ENCODE data around the gene TOX2. TPM values are rescaled to one million over a fixed set of nuclear protein-coding genes. Genes with fewer than 3 reads are reported as not detected.
A peak's percentile ranks its signal among the peaks of the same experiment; 100 is the strongest.

Gene TOX2
- total RNA-seq, 1 experiment from 2014 or later, result 1.7 TPM

DNA sequence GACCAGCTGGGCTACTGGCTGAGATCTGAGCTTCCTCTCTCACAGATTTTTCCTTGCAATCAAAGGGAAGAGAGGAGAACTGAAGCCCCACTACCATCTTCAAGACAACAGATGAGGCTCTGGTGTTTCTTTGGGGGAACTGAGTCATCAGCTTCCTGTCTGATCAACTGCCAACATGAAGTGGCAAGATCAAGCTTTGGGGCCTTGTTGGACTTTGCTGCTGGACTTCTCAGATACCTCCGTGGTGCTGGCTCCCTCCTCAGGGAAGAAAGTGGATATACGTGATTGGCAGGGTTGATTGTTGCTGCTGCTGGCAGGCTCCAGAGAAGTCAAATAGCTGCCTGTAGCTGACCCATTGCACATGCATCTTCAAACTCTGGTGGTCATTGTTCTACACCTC lies 3.6 kb upstream of the TOX2 start:
- no peak overlapping the region for H2BK12ac ChIP-seq (ENCODE audit: insufficient read length, low read depth, low read length)
- H2AFZ ChIP-seq (ENCODE audit: low read length), result no peak overlapping the region
- no CpG with 5 or more reads among the region's 2 CpGs for WGBS (ENCODE audit: extremely low coverage, insufficient read length, low lambda C conversion rate)
- no peak overlapping the region for H2AK5ac ChIP-seq (ENCODE audit: insufficient read length, low read length)
- H3K27ac ChIP-seq (ENCODE audit: insufficient read length, low read depth, low read length), result no peak overlapping the region
- Mint-ChIP-seq H3K27ac (no peak overlapping the region), H3K4me3 (no peak overlapping the region), H3K4me1 (peaks cover 5 to 9% of the 10 kb centered on the region in 2 experiments), H3K27me3 (ENCODE audit: low read depth) (peaks cover 42% of the 10 kb centered on the region), H3K36me3 (ENCODE audit: insufficient read depth in 1 of 3, low read depth in 3 of 3) (peaks cover 0 to 5% (median 0%) of the 10 kb centered on the region in 3 experiments; a peak in 4 of 7 replicates), H3K9me3 (peaks cover 22% of the 10 kb centered on the region in 2 experiments; a peak in 4 of 5 replicates)
- no peaks in the 10 kb centered on the region for H3K79me1 ChIP-seq (ENCODE audit: insufficient read depth, low read depth, low read length, poor library complexity, severe bottlenecking)
- no peak overlapping the region for H2BK5ac ChIP-seq (ENCODE audit: insufficient read length, low read length)
- H4K5ac ChIP-seq (ENCODE audit: insufficient read length, low read depth, low read length), result no peak overlapping the region
- no peak overlapping the region for H3K4me2 ChIP-seq (ENCODE audit: insufficient read depth, insufficient read length, low read length)
- H3K18ac ChIP-seq (ENCODE audit: insufficient read length, low read depth, low read length), result no peak overlapping the region
- H2BK120ac ChIP-seq (ENCODE audit: low read depth, low read length, poor library complexity, severe bottlenecking), result no peak overlapping the region
- H3K23ac ChIP-seq (ENCODE audit: insufficient read length, low read depth, low read length), result no peak overlapping the region
- H3K4me1 ChIP-seq (ENCODE audit: insufficient read depth, low read length), result no peaks in the 10 kb centered on the region
- H3K79me2 ChIP-seq (ENCODE audit: insufficient read depth, low read length), result no peaks in the 10 kb centered on the region
- DNase-seq, result no peak
- H4K20me1 ChIP-seq (ENCODE audit: control insufficient read depth, insufficient read depth, insufficient read length), result peaks cover 3% of the 10 kb centered on the region
- no peaks in the 10 kb centered on the region for H3K9me3 ChIP-seq (ENCODE audit: control insufficient read depth, low read depth, low read length)
- H3K56ac ChIP-seq (ENCODE audit: insufficient read length, low read depth, low read length), result no peak overlapping the region
- H3T11ph ChIP-seq (ENCODE audit: low read length), result no peak overlapping the region
- H3K4ac ChIP-seq (ENCODE audit: low read depth, low read length), result no peak overlapping the region
- H4K91ac ChIP-seq (ENCODE audit: insufficient read length, low read depth, low read length), result no peak overlapping the region
- TF ChIP-seq, protein P1, sequence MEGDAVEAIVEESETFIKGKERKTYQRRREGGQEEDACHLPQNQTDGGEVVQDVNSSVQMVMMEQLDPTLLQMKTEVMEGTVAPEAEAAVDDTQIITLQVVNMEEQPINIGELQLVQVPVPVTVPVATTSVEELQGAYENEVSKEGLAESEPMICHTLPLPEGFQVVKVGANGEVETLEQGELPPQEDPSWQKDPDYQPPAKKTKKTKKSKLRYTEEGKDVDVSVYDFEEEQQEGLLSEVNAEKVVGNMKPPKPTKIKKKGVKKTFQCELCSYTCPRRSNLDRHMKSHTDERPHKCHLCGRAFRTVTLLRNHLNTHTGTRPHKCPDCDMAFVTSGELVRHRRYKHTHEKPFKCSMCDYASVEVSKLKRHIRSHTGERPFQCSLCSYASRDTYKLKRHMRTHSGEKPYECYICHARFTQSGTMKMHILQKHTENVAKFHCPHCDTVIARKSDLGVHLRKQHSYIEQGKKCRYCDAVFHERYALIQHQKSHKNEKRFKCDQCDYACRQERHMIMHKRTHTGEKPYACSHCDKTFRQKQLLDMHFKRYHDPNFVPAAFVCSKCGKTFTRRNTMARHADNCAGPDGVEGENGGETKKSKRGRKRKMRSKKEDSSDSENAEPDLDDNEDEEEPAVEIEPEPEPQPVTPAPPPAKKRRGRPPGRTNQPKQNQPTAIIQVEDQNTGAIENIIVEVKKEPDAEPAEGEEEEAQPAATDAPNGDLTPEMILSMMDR (conservative IDR thresholded peaks at IDR 0.05), result peak; percentile 30; the same call in 2 of the 3 replicates
- no peak overlapping the region for H3K14ac ChIP-seq (ENCODE audit: insufficient read depth, low read length)
- no peak overlapping the region for H2BK15ac ChIP-seq (ENCODE audit: low read depth, low read length)
- peaks cover 17% of the 10 kb centered on the region for H3K23me2 ChIP-seq (ENCODE audit: insufficient read length, low read depth, low read length, poor library complexity, severe bottlenecking)
- no peak overlapping the region for H2BK20ac ChIP-seq (ENCODE audit: low read depth, low read length, poor library complexity, severe bottlenecking)
- H3K27me3 ChIP-seq (ENCODE audit: insufficient read depth, low read length), result peaks cover 13% of the 10 kb centered on the region; the same call in 1 of the 2 replicates
- H4K8ac ChIP-seq (replicated peaks; ENCODE audit: insufficient read length, low read depth, low read length), result no peak overlapping the region
- H3K9ac ChIP-seq (ENCODE audit: extremely low read depth, insufficient read length, low read length), result no peak overlapping the region
